KBM-7 (cell line): ENCODE measurements around the gene MECP2.
A peak's percentile ranks its signal among the peaks of the same experiment; 100 is the strongest.

ENCODE experiments used
- DNase-seq: peaks from one replicate; pipeline ENCODE4 v3.0.0-alpha.2; 2015
- in situ Hi-C: fragments of 300-500 bp; cut with MboI; formaldehyde crosslinking; loops from 2 replicates; pipeline ENCODE4 v1.14.3; 2020; ENCODE audit warnings: low sequenced_read_pairs, low pct_unique_long_range_greater_than_20kb, mixed read lengths

MECP2 gene

GRCh38 chrX:154072192-154072591 lies 25.3 kb downstream of the MECP2 start:
- DNase-seq: no peak
- in situ Hi-C loops: no loop called here

DNA sequence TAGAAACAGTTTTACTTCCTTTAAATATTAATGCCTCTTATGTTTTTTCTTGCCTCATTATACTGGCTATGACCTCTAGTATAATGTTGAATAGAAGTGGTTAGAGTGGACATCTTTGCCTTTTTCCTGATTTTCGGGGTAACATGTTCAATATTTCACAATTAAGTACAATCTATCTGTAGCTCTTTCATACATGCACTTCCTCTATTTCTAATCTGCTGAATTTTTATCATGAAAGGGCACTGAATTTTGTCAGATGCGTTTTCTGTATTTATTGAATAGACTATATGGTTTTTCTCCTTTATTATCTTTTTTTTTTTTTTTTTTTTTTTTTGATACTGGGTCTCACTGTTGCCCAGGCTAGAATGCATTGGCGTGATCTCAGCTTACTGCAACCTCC lies 29.0 kb downstream of the MECP2 start:
- DNase-seq: no peak
- in situ Hi-C loops: no loop called here

- in situ Hi-C loops: no loop called here
- DNase-seq: no peak
Observed at GRCh38 chrX:154064637-154065435, 32.7 kb downstream of the MECP2 start.

DNA sequence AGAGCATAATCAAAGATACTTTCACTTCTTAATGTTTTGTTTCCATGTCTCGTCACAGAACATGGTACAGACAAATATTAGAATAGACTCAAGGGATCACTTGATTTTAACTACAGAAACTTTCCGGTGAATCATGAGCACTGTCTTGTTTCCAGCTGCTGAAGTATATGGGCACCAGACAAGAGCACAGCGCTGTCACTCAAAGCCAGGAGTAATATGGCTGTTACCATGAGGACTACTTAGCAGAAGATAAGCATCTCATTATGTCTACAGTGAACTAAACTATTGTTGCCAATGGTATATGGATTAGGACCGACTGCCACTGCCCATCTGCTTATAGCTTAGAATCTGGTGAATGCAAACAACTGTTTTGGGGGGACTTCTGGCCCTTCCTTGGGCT lies 34.3 kb downstream of the MECP2 start:
- in situ Hi-C loops: no loop called here
- DNase-seq: no peak

GRCh38 chrX:154061801-154062200 lies 35.7 kb downstream of the MECP2 start:
- no peak for DNase-seq

DNA sequence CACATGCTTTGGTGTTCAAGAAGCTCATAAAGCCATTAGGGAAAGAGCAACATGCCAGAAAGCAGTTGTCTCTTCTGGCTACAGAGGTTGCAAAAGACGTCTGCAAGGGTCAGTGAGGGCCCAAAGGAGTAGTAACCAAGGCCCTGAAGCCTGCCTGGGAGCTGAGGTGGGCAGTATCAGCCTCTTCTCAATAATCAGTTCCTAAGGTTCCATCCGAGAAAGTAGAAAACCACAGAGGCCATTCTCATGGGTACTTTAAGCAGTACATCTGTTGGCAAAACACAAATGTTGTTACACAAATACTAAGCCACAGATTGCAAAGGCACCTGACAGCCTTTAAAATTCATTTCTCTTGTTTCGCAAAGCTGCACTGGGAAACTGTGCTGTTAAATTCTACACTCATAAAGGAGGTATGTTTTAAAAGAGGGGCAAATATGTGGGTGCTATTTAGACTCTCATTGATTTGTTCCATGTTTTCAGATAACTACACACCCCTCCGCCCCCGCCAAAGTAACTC lies 37.7 kb downstream of the MECP2 start:
- DNase-seq: no peak
- in situ Hi-C loops: no loop called here

More at GRCh38 chrX:154061801-154062200, 35.7 kb downstream of the MECP2 start:
- in situ Hi-C loops: no loop called here

DNA sequence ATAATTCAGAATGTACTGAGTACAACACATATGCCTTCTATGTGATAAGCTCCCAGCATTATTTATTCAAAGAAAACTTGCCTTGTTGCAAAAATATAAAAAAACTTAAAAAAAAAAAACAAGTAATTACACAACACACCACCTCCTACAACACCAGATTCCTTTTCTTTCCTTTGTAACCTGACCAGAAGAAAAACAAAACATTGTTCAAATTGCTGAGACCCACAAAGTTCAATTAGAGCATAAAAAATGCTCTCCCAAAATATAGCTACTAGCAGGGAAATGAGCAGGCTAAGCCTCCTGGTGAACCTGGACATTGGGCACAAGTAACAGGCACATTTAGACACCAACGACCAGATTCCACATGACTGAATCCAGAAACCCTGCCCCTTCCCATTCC lies 38.3 kb downstream of the MECP2 start:
- in situ Hi-C loops: no loop called here
- no peak for DNase-seq

DNA sequence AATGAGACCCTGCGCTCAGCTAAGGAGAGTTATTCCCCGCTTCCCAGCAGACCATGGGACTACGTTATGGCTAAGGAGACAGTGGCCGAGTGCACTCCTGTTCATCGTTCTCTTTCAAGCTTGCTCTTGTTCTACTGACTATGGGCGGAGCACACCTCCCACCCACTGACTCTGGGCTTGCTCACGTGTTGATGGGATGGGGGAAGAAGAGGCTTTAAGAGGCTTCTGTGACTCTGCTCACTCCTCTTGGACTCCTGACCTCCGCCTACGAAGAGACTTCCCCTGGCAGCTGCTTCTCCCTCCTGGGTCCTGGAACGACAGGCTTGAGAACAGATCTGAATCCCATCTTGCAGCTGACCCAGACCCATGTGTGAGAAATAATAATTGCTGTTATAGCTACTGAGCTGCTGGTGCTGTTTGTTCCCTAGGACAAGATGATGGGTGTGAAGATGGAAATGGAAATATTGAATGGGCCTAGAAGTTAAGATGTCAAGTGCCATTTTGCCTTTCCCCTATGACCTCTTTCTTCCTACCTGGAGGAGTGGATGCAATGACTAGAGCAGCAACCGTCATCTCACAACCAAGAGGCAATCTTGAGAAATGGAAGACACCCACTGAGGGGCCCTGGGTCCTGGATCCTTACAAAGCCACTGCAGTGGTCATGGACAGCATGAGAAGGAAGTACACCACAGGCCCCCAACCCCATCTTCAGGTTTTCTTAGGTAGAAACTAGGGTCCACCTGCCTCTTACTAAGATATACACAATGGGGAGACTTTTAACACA lies 39.1 kb downstream of the MECP2 start:
- in situ Hi-C loops: no loop called here
- DNase-seq: no peak

GRCh38 chrX:154057791-154058190 lies 39.7 kb downstream of the MECP2 start:
- in situ Hi-C loops: no loop called here
- no peak for DNase-seq

GRCh38 chrX:154056770-154057241 lies 40.7 kb downstream of the MECP2 start:
- in situ Hi-C loops: no loop called here

DNA sequence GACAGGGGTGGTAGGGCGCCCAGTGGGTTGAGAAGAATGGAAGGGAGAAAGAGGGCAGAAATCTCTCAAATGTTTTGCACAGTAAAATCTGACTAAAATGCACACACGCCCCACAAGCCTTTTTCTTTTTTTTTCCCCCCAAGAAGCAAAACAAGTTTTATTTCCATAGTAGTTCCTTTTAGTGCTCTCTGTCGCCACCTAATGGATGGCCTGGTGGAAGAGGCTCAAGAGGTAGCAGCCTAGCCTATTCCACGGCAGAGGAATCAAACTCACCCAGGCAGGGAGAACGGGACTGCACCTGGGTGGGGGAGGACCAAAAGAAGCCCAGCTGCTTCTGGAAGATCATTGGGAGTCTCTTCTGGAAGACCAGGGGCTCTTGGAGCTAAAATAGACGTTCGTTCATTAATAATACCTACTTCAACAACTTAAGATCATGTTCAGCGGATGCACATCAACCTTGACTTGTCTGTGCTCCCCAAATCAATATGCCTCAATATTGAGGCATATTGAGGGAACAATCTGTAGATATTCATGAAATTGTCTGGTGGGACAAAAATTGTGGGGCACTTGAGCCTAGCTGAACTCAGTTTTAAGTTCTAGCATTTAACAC lies 46.2 kb downstream of the MECP2 start:
- in situ Hi-C loops: no loop called here
- DNase-seq: peak; percentile 73

More at GRCh38 chrX:154056770-154057241, 40.7 kb downstream of the MECP2 start:
- DNase-seq: peak; percentile 59

- in situ Hi-C loops: no loop called here
- DNase-seq: no peak
Observed at GRCh38 chrX:154050113-154050495, 47.4 kb downstream of the MECP2 start.

DNA sequence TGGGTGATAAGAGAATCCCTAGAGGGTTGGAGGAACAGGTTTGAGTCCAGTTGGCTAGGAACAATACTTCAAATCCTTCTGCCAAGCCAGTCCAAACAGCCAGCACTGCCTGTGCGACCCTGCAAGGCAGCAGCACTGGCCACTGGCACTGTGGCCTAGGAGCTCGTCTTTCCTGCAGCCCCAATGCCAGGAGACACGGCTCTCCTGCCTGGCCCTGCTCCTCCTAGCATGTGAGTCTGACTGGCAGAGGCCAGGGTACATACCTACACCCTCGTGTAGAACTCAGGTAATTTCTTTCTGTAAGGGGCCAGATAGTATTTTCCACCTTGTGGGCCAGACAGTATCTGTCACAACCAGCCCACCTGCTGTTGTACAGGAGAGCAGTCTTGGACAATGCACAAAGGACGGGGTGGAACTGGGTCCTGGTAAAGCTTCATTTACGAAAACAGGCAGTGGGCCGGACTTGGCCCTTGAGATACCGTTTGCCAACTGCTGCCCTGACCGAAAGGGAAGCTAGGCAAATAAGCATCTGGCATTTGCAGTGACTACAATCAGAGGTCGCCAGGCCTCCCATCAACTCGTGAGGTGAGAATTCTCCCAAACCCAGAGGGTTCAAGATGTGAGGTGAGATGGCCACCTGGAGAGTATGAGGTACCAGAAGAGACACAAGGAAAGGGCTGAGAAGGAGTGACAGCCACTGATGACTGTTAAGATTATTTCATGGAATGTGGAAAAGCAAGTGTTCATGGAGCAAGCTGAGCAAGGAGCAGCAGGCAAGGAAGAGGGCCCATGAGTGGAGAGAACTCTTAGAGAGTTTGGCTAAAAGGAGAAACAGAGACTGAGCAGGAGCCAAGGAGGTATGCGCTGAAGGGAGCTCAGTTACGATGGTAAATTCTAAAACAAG lies 48.1 kb downstream of the MECP2 start:
- in situ Hi-C loops: no loop called here
- DNase-seq: no peak

GRCh38 chrX:154048398-154048797 lies 49.1 kb downstream of the MECP2 start:
- in situ Hi-C loops: no loop called here
- DNase-seq: no peak

GRCh38 chrX:154046940-154047610 lies 50.4 kb downstream of the MECP2 start:
- in situ Hi-C loops: no loop called here
- no peak for DNase-seq

DNA sequence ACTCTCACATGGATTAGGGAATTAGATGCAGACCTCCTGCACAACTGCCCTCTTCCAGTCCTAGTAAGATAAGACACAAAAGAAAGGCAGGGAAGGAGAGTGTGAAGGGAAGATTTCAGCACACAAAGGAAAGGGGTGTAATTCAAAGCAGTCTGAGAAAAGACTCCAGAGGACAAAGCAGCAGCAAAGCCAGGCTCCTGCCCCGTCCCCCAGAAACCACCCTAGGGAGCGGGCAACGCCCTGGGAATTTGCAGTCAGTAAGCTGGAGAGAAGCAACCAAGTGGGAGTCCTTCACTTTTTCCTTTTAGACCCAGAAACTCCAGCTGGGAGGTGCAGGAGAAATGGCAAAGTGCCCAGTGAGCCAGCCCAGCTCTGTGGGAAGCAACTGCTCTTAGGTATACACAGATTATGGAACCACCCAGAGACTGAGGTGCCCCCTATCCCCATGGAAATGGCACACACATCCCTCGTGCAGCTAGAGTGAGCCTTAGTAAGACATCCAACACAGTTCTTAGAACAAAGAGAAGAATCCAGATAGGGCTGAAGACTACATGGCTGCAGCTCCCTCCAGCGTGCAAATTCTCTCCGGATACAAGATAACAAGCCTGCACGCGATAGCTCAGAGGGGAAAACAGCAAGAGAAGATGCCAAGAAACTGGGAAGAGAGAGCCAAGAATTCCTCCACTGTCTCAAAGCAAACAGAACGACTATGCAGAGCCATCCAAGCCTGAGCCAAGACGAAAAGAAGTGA lies 51.3 kb downstream of the MECP2 start:
- DNase-seq: no peak
- in situ Hi-C loops: no loop called here

GRCh38 chrX:154044091-154044490 lies 53.4 kb downstream of the MECP2 start:
- in situ Hi-C loops: no loop called here

More at GRCh38 chrX:154044091-154044490, 53.4 kb downstream of the MECP2 start:
- DNase-seq: no peak
